Peyer's patch (tissue), 4 donors: Measurements from ENCODE around the gene MMADHC.

ENCODE experiments used
- POLR2A ChIP-seq, 2 donors: fragments of 450-650 bp; IDR thresholded peaks; one replicate each; pipeline ENCODE4 v1.5.1; 2017; ENCODE audit warnings: antibody characterized with exemption in 2 of 2, mild to moderate bottlenecking in 2 of 2, moderate library complexity in 2 of 2
- TF ChIP-seq, protein P1 (sequence below), 6 experiments: fragments of 450-650 bp in 4 of 6; fragments of 200-600 bp in 2 of 6; sonication (generic) in 1 of 6; IDR thresholded peaks; one replicate each; pipeline ENCODE4 v1.5.1; 2017 to 2019; ENCODE audit warnings: antibody characterized with exemption in 6 of 6, mild to moderate bottlenecking in 3 of 6, moderate library complexity in 1 of 6

DNA sequence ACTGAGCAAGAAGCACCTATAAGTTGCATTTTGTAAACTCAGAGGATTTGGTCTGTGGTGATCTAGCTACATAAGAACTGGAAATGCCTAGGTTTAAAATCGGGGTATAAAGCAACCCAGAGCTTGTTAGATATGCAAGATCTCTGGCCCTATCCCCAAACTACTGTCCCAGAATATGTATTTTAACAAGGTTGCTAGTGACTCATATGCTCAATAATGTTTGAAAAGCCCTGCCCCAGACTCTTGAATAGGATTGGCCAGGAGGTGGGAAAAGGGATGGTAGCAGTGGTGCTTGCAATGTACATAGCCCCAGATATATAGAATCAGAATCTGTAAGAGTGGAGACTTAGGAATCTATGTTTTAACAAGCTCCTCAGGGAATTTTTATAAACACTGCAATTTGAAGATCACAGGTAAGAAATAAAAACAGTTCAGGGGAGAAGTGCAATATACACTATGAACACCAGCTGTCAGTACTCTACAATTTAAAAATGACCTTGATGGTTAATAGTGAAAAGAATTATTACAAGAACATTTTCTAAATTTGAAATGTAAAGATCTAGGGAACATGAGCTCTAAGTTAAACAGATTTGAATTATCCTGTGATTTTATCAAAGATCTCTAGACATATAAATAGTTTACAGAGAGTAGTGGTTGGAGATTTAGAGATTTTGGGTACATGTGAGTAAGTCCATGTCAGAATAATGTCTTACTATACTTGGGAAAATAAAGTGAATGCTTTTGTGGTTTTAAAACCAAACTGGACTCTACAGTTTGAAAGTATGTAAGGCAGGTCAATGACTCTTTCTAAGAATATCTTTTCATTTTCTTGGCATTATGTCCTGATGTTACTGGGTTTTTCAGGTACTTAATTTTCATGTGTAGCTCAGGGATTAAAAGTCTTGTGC, 7.7 kb upstream of the MMADHC start:
- TF ChIP-seq, protein P1, sequence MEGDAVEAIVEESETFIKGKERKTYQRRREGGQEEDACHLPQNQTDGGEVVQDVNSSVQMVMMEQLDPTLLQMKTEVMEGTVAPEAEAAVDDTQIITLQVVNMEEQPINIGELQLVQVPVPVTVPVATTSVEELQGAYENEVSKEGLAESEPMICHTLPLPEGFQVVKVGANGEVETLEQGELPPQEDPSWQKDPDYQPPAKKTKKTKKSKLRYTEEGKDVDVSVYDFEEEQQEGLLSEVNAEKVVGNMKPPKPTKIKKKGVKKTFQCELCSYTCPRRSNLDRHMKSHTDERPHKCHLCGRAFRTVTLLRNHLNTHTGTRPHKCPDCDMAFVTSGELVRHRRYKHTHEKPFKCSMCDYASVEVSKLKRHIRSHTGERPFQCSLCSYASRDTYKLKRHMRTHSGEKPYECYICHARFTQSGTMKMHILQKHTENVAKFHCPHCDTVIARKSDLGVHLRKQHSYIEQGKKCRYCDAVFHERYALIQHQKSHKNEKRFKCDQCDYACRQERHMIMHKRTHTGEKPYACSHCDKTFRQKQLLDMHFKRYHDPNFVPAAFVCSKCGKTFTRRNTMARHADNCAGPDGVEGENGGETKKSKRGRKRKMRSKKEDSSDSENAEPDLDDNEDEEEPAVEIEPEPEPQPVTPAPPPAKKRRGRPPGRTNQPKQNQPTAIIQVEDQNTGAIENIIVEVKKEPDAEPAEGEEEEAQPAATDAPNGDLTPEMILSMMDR (IDR thresholded peaks at IDR 0.05) = peak in 1 of 6 experiments; percentile 18
- TF ChIP-seq POLR2A (IDR thresholded peaks at IDR 0.05) = no peak
